Fibroblast of skin of left biceps (primary cell): ENCODE results near the gene OFD1.

ENCODE experiments used
- DNase-seq, 2 experiments: peaks; one replicate each; pipeline ENCODE4 v3.0.0-alpha.2; 2013; ENCODE audit warnings: low read depth in 2 of 2

The OFD1 gene

DNA sequence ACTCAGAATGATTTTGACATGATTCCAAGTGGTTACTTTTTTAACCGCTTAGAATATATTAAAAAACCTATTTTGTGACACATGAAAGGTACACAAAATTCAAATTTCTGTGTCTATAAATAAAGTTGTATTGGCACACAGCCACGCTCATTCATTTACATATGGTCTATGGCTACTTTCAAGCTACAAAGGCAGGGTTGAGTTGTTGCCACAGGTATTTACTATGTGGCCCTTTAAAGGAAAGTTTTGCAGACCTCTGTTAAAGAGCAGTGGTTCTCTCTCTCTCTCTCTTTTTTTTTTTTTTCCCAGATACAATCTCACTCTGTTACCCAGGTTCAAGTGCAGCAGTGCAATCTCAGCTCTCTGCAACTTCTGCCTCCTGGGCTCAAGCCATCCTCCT, 59.3 kb downstream of the OFD1 start:
- DNase-seq, result no peak

DNA sequence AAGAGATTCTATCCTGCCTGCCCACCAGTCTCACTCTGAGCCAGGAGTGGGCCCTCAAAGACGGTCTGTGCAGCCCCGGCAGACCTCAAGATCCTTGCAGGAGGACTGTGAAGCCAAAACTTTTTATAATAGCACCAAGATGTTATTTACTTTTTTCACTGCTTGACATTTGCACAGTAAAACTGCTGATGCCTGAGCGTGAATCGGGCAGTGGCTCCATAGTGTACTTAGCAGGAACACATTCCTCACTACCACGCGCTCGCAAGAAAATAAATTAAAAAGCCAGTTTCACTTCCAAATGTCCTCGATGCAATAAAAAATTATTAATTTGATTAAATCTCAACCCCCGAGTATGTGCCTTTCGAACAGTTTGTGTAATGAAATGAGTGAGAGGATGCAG, 59.9 kb downstream of the OFD1 start:
- no peak for DNase-seq

DNA sequence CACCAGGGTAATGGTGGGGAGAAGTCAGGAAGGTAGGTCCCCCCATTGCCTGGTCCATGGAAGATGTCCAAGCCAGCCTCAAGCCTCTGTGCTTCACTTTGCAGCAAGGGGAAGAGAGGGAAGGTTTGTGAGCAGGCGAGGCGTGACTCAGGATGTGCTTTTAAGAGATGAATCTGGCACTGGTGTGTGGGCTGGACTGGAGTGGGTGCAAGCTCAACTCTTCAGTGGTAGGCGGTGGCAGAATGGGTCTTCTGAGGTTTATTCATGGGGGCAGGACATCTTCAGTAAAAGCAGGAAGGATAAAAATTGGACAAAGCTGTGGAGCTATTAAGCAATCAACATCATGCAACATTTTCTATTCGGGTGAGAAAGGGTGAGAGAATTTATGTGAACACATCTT, 63.0 kb downstream of the OFD1 start:
- DNase-seq, result no peak

DNA sequence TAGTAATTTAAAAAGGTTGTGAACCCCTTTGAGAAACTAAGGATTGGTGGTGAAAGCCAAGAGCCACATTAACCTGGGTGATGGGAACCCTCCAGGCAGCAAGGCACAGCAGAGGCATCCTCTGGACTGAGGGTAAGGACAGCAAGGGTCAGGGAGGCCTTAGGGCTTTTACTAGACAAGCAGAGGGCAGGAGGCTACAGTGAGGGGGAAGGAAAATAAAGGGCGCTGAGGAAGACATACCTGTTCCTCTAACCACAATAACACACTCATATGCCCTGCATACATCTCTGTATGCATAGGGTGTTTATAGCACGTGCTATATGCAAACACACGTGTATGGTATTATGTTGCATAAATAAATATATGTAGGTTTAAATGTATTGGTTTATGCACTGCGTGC, 63.6 kb downstream of the OFD1 start:
- no peak for DNase-seq

DNA sequence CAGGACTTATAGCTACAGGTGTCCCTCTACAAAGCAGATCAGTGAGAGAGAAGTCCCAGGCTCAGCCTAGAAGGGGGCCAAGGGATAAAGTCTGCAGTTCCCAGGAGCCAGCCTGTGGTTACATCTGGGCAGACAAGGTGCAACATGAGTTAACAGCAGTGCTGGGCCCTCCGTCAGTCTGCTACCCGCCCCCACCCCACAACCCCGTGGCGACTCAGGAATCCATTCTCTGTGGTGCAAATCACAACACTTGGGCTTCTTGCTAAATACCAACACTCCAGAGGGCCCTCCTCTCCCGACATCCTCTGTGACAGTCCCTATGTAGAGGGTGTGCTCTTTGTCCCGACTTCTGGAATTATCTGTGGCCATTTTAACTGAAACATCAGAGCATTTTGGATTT, 68.6 kb downstream of the OFD1 start:
- no peak for DNase-seq

DNA sequence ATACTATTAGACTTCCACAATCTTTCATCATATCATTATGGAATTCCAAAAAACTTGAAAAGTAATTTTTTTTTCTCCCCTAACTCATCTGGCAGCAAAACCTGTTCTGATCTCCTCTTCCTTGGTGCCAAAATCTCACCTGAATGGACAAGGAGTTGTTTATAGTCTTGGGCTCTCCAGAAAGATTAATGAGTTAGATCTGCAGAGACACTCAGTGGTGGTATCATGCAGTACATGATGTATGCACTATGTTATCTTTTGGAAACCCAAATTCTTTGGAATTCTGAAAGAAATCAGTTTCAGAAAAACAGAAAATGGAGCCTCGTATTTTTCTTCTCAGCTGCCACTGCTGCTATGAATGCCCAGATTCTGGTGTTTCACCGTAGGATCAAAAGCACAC, 70.7 kb downstream of the OFD1 start:
- DNase-seq, result no peak

DNA sequence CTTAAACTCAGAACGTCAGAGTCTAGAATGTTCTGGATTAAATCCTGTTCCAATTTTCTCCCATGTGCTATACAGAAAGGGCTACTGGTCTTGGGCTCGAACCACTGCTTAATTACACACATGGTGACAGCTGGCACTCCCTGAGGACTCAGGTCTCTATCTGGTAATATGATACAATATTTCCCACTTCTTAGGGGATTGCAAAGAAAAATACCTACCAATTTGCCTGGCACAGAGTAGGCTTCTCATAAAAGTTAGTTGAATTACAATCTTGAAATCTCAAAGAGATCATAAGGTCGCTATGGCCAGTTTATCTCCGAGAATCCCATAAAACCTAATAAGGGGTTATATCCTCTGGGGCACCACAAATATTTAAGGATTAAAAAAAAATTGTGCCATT, 73.7 kb downstream of the OFD1 start:
- no peak for DNase-seq

DNA sequence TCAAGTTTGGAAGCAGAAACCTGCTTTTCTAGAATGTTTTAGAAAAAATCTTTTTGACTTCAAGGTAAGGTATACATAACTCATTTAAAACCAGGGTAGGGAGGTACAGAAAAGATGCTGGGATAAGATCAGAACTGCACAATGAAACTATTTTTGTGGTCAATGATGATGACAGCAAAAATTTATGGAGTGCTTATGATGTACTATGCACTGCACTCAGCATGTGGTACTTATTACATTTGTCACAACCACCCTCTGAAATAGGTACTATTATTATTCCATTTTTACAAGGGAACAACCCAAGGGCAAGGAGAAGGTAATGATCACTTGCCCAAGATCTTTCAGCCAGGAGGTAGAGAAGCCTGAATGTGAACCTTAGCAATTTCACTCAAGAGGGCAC, 74.3 kb downstream of the OFD1 start:
- DNase-seq, result peak; percentile 1 to 26

DNA sequence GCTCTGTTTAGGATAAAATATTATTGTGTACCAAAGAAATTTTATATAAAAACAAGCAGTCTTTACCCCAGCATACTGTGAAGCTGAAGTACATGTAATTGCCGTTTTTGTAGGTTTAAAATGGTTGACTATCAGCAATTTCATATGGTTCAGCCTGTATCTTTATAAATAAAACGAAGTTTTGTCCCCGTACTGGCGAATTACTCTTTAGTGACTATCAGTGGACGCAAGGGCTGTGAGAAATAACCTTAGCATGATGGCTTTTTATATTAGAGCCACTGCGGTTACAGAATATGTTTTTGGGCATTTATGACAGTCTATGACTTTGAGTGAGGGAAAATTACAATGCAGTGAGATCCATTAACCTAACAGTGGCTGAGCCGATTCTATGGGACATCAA, 81.1 kb downstream of the OFD1 start:
- DNase-seq, result no peak

DNA sequence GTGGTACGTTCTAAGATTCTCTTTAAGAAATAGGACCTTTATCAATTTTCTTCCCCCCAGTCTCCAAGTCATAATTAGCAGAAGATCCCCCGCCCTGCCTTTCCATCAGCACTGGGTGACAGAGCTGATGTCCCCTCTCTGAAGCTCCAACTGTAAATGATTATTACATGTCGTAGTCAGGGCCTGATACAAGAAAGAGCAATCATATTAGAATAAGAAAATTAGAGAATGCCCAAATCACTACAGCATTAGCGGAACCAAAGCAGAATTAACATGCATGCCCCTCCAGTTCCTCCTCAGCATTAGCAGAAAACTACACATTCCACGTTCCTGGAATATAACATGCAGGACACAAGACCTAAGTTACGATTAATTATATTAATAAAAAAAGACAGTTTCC, 81.6 kb downstream of the OFD1 start:
- no peak for DNase-seq

DNA sequence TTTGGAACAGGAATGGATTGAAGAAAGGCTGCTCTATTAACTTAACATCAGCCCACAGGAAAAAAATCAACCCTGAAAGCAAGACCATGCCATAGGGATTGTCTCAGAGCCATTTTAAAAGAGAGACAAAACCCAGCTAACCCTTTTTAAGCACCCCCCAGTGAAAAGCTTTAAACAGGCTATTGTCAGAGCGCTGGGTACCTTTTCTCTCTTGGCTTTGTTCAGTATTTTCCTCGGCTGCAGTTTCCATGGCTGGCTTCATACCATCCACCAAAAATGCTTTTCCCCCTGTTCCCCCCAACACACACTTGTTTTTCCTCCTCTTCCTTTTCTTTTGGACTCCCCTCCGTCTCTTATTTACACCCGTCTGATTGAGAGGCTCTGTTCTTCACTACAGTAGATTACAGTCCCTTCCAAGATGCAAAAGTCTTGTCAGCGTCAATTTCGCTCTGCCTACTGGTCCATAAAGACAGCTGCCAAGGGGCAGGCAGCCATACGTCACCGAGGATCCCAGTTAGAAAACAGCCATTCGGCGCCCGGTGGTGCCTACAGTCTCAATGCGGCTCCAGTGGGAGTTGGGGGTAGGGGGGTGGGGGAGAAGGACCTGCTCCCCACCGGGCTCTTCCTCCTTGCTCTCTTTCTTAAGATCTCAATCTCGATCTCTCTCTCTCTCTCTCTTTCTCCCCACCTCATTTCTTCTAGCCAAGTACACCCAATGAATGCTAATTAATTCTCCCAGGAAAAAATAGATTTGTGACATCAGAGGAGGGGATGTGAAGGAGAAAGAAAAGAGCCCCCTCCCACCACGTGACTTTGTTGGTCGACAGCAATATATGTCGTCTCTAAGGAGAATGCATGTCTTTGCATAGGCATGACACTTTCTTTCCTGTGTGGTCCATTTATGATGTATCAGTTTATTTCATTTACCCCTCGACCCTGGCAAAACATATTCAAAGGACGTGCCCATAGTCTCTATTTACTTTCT, 82.4 kb downstream of the OFD1 start, which contains the start of gene GPM6B:
TSS of gene GPM6B (minus strand) at position 451 of the 985 bp plus-strand sequence. CDS start at position 262, 189 bp downstream.
- no peak for DNase-seq
